ENCODE data around the gene JAZF1.

- no peak for TF ChIP-seq POLR2A (IDR thresholded peaks at IDR 0.05)
- TF ChIP-seq, protein P1, sequence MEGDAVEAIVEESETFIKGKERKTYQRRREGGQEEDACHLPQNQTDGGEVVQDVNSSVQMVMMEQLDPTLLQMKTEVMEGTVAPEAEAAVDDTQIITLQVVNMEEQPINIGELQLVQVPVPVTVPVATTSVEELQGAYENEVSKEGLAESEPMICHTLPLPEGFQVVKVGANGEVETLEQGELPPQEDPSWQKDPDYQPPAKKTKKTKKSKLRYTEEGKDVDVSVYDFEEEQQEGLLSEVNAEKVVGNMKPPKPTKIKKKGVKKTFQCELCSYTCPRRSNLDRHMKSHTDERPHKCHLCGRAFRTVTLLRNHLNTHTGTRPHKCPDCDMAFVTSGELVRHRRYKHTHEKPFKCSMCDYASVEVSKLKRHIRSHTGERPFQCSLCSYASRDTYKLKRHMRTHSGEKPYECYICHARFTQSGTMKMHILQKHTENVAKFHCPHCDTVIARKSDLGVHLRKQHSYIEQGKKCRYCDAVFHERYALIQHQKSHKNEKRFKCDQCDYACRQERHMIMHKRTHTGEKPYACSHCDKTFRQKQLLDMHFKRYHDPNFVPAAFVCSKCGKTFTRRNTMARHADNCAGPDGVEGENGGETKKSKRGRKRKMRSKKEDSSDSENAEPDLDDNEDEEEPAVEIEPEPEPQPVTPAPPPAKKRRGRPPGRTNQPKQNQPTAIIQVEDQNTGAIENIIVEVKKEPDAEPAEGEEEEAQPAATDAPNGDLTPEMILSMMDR (IDR thresholded peaks at IDR 0.05) = no peak
Measured at GRCh38 chr7:28136885-28137284, 43.7 kb downstream of the JAZF1 start.
